ENCODE data around the gene SPRYD3.

GRCh38 chr12:53051881-53052412, 27.2 kb downstream of the SPRYD3 start:
- no peak for TF ChIP-seq SRF (IDR thresholded peaks at IDR 0.05; ENCODE audit: low read depth)
- TF ChIP-seq, protein P1, sequence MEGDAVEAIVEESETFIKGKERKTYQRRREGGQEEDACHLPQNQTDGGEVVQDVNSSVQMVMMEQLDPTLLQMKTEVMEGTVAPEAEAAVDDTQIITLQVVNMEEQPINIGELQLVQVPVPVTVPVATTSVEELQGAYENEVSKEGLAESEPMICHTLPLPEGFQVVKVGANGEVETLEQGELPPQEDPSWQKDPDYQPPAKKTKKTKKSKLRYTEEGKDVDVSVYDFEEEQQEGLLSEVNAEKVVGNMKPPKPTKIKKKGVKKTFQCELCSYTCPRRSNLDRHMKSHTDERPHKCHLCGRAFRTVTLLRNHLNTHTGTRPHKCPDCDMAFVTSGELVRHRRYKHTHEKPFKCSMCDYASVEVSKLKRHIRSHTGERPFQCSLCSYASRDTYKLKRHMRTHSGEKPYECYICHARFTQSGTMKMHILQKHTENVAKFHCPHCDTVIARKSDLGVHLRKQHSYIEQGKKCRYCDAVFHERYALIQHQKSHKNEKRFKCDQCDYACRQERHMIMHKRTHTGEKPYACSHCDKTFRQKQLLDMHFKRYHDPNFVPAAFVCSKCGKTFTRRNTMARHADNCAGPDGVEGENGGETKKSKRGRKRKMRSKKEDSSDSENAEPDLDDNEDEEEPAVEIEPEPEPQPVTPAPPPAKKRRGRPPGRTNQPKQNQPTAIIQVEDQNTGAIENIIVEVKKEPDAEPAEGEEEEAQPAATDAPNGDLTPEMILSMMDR (IDR thresholded peaks at IDR 0.05 in 2 of 3, conservative IDR thresholded peaks at IDR 0.05 in 1 of 3; ENCODE audit: borderline replicate concordance in 1 of 3, insufficient read depth in 1 of 3, low read depth in 2 of 3, low read length in 2 of 3): no peak
- TF ChIP-seq, protein P2, sequence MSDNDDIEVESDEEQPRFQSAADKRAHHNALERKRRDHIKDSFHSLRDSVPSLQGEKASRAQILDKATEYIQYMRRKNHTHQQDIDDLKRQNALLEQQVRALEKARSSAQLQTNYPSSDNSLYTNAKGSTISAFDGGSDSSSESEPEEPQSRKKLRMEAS (IDR thresholded peaks at IDR 0.05): no peak
- no peak for TF ChIP-seq ZNF274 (IDR thresholded peaks at IDR 0.05; ENCODE audit: low read depth, low read length)
- TF ChIP-seq POLR2A (IDR thresholded peaks at IDR 0.05; ENCODE audit: borderline replicate concordance, extremely low read depth, insufficient read depth, insufficient read length): no peak
- TF ChIP-seq POLR2AphosphoS5 (IDR thresholded peaks at IDR 0.05; ENCODE audit: low read depth, low read length): no peak
- no peak for TF ChIP-seq RAD21 (IDR thresholded peaks at IDR 0.05; ENCODE audit: low read depth)
- TF ChIP-seq YY1 (IDR thresholded peaks at IDR 0.05; ENCODE audit: extremely low read depth, insufficient replicate concordance, low read depth, low read length): no peak
- TF ChIP-seq REST (IDR thresholded peaks at IDR 0.05; ENCODE audit: low read depth): no peak
- no peak for TF ChIP-seq EZH2 (IDR thresholded peaks at IDR 0.05)
- no peak for TF ChIP-seq CEBPB (IDR thresholded peaks at IDR 0.05; ENCODE audit: low read depth)
- no peak for TF ChIP-seq ELF1 (IDR thresholded peaks at IDR 0.05; ENCODE audit: borderline replicate concordance, low read depth)
- TF ChIP-seq JUND (IDR thresholded peaks at IDR 0.05): no peak
